HepG2 (cell line): ENCODE data around the gene PPP2R2C. TPM values are rescaled to one million over a fixed set of nuclear protein-coding genes. Genes with fewer than 3 reads are reported as not detected.

Source experiments
- BORCS8-MEF2B ChIP-seq: sonication (generic); formaldehyde crosslinking; IDR thresholded peaks from 2 replicates; pipeline ENCODE4 v1.8.0; 2022; ENCODE audit warnings: mild to moderate bottlenecking, missing genetic modification reagents
- EHMT2 ChIP-seq: fragments of 200-600 bp; sonication (generic); IDR thresholded peaks from 2 replicates; pipeline ENCODE4 v1.7.0; 2017; ENCODE audit warnings: antibody characterized with exemption, low read depth, low read length, borderline replicate concordance
- HCFC1 ChIP-seq: fragments of 150-350 bp; IDR thresholded peaks from 2 replicates; pipeline ENCODE4 v1.6.1; 2014; ENCODE audit warnings: low read depth, low read length
- HDAC1 ChIP-seq: sonication (generic); formaldehyde crosslinking; IDR thresholded peaks from 2 replicates; pipeline ENCODE4 v1.5.1; 2020; ENCODE audit warnings: mild to moderate bottlenecking, missing genetic modification reagents
- MZF1 ChIP-seq: sonication (generic); formaldehyde crosslinking; IDR thresholded peaks from 2 replicates; pipeline ENCODE4 v1.8.1; 2023; ENCODE audit warnings: mild to moderate bottlenecking, missing genetic modification reagents, borderline replicate concordance
- NR2F6 ChIP-seq, 2 experiments: IDR thresholded peaks; 2 replicates each; pipeline ENCODE4 v1.6.1; 2016; ENCODE audit warnings: antibody characterized with exemption in 1 of 2, mild to moderate bottlenecking in 1 of 2
- POLR2G ChIP-seq: fragments of 200-400 bp; formaldehyde crosslinking; IDR thresholded peaks from 2 replicates; pipeline ENCODE4 v1.6.1; 2018; ENCODE audit warnings: mild to moderate bottlenecking, low read depth, low read length, moderate library complexity
- RARA ChIP-seq: IDR thresholded peaks from 2 replicates; pipeline ENCODE4 v1.6.1; 2016; ENCODE audit warnings: missing genetic modification reagents, missing compliant biosample characterization
- THAP11 ChIP-seq: IDR thresholded peaks from 2 replicates; pipeline ENCODE4 v1.6.1; 2016; ENCODE audit warnings: missing biosample characterization, missing genetic modification reagents
- XBP1 ChIP-seq: sonication (generic); formaldehyde crosslinking; IDR thresholded peaks from 2 replicates; pipeline ENCODE4 v1.5.0; 2020; ENCODE audit warnings: missing genetic modification reagents
- ZNF589 ChIP-seq: sonication (generic); formaldehyde crosslinking; conservative IDR thresholded peaks from 2 replicates; pipeline ENCODE4 v1.8.0; 2022; ENCODE audit warnings: mild to moderate bottlenecking, moderate library complexity, missing genetic modification reagents
- polyA plus RNA-seq, 8 experiments: library from polyadenylated mRNA; depleted of rRNA in 3 of 8; stranded (reverse) in 7 of 8; unstranded in 1 of 8; fragments of >200 nt; fragmentation: Illumina TruSeq in 4 of 8; extraction: Trizol in 4 of 8; gene quantifications; 2 replicates each; pipeline versions ENCODE4 v1.2.1 to v1.2.3, GENCODE V29; 2011 to 2016; ENCODE audit warnings: low read depth in 4 of 8, missing spikeins in 1 of 8, mixed read lengths in 1 of 8; ENCODE audit not compliant: insufficient read depth in 1 of 8
- total RNA-seq, 5 experiments: library from RNA; depleted of rRNA; stranded (reverse); fragments of >200 nt; fragmentation: Illumina TruSeq; extraction: Trizol; gene quantifications; 2 replicates each; pipeline ENCODE4 v1.2.3, GENCODE V29; 2016; ENCODE audit warnings: low read depth in 1 of 5
- TF ChIP-seq, protein P1 (sequence below): sonication (generic); formaldehyde crosslinking; IDR thresholded peaks from 2 replicates; pipeline ENCODE4 v1.5.0; 2020; ENCODE audit warnings: mild to moderate bottlenecking, missing genetic modification reagents
- TF ChIP-seq, protein P2 (sequence below): sonication (generic); formaldehyde crosslinking; conservative IDR thresholded peaks from 2 replicates; pipeline ENCODE4 v1.4.0; 2020; ENCODE audit warnings: missing genetic modification reagents
- TF ChIP-seq, protein P3 (sequence below): sonication (generic); formaldehyde crosslinking; IDR thresholded peaks from 2 replicates; pipeline ENCODE4 v1.8.1; 2023; ENCODE audit warnings: mild to moderate bottlenecking, missing genetic modification reagents
- TF ChIP-seq, protein P4 (sequence below): sonication (generic); formaldehyde crosslinking; IDR thresholded peaks from 2 replicates; pipeline ENCODE4 v1.8.0; 2023; ENCODE audit warnings: mild to moderate bottlenecking, missing genetic modification reagents
- TF ChIP-seq, protein P5 (sequence below): sonication (generic); formaldehyde crosslinking; IDR thresholded peaks from 2 replicates; pipeline ENCODE4 v1.4.0; 2020; ENCODE audit warnings: mild to moderate bottlenecking, missing genetic modification reagents

Gene PPP2R2C
- total and polyA plus RNA-seq, 2 of the 13 experiments (the other 11 are each of a cell fraction or from before 2014, with no cell fraction given) = 0.60 to 8.6 TPM

DNA sequence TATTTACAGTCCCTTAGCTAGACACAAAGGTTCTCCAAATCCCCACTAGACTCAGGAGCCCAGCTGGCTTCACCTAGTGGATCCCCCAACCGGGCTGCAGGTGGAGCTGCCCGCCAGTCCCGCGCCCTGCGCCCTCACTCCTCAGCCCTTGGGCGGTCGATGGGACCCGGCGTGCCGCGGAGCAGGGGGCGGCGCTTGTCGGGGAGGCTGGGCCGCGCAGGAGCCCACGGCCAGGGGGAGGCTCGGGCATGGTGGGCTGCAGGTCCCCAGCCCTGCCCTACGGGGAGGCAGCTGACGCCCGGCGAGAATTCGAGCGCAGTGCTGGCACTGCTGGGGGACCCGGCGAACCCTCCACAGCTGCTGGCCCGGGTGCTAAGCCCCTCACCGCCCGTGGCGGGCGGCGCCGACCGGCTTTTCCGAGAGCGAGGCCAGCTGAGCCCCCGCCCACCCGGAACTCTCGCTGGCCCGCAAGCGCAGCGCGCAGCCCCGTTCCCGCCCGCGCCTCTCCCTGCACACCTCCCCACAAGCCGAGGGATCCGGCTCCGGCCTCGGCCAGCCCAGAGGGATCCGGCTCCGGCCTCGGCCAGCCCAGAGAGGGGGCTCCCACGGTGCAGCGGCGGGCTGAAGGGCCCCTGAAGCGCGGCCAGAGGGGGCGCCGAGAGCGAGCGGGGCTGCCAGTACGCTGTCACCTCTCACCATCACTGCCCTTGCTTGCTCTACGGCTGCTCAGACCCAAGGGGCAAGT, 163.3 kb downstream of the PPP2R2C start (continued):
- TF ChIP-seq, protein P1, sequence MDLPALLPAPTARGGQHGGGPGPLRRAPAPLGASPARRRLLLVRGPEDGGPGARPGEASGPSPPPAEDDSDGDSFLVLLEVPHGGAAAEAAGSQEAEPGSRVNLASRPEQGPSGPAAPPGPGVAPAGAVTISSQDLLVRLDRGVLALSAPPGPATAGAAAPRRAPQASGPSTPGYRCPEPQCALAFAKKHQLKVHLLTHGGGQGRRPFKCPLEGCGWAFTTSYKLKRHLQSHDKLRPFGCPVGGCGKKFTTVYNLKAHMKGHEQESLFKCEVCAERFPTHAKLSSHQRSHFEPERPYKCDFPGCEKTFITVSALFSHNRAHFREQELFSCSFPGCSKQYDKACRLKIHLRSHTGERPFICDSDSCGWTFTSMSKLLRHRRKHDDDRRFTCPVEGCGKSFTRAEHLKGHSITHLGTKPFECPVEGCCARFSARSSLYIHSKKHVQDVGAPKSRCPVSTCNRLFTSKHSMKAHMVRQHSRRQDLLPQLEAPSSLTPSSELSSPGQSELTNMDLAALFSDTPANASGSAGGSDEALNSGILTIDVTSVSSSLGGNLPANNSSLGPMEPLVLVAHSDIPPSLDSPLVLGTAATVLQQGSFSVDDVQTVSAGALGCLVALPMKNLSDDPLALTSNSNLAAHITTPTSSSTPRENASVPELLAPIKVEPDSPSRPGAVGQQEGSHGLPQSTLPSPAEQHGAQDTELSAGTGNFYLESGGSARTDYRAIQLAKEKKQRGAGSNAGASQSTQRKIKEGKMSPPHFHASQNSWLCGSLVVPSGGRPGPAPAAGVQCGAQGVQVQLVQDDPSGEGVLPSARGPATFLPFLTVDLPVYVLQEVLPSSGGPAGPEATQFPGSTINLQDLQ (CRISPR knock-in tag) = peak; percentile 84; the same call in 1 of the 2 replicates
- TF ChIP-seq, protein P2, sequence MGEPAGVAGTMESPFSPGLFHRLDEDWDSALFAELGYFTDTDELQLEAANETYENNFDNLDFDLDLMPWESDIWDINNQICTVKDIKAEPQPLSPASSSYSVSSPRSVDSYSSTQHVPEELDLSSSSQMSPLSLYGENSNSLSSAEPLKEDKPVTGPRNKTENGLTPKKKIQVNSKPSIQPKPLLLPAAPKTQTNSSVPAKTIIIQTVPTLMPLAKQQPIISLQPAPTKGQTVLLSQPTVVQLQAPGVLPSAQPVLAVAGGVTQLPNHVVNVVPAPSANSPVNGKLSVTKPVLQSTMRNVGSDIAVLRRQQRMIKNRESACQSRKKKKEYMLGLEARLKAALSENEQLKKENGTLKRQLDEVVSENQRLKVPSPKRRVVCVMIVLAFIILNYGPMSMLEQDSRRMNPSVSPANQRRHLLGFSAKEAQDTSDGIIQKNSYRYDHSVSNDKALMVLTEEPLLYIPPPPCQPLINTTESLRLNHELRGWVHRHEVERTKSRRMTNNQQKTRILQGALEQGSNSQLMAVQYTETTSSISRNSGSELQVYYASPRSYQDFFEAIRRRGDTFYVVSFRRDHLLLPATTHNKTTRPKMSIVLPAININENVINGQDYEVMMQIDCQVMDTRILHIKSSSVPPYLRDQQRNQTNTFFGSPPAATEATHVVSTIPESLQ (CRISPR knock-in tag) = no peak
- TF ChIP-seq RARA (CRISPR knock-in tag) (0 out of 2 replicates have a peak, but pooled peaks have one; percentile 19), XBP1 (CRISPR knock-in tag) (no peak), THAP11 (CRISPR knock-in tag) (peak; percentile 25), POLR2G (peak; percentile 60), BORCS8-MEF2B (CRISPR knock-in tag) (0 out of 2 replicates have a peak, but pooled peaks have one; percentile 37), HCFC1 (no peak), MZF1 (CRISPR knock-in tag) (no peak), EHMT2 (no peak), ZNF589 (no peak), HDAC1 (CRISPR knock-in tag) (peak; percentile 87), NR2F6 (IDR thresholded peaks at IDR 0.05) (no peak), NR2F6 (CRISPR knock-in tag; IDR thresholded peaks at IDR 0.05) (no peak; the same call in 1 of the 2 replicates)
- TF ChIP-seq, protein P3, sequence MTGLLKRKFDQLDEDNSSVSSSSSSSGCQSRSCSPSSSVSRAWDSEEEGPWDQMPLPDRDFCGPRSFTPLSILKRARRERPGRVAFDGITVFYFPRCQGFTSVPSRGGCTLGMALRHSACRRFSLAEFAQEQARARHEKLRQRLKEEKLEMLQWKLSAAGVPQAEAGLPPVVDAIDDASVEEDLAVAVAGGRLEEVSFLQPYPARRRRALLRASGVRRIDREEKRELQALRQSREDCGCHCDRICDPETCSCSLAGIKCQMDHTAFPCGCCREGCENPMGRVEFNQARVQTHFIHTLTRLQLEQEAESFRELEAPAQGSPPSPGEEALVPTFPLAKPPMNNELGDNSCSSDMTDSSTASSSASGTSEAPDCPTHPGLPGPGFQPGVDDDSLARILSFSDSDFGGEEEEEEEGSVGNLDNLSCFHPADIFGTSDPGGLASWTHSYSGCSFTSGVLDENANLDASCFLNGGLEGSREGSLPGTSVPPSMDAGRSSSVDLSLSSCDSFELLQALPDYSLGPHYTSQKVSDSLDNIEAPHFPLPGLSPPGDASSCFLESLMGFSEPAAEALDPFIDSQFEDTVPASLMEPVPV = peak; percentile 81; the same call in 1 of the 2 replicates
- TF ChIP-seq, protein P4, sequence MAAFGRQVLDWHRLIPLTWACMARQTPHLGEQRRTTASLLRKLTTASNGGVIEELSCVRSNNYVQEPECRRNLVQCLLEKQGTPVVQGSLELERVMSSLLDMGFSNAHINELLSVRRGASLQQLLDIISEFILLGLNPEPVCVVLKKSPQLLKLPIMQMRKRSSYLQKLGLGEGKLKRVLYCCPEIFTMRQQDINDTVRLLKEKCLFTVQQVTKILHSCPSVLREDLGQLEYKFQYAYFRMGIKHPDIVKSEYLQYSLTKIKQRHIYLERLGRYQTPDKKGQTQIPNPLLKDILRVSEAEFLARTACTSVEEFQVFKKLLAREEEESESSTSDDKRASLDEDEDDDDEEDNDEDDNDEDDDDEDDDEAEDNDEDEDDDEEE (CRISPR knock-in tag) = no peak
- TF ChIP-seq, protein P5, sequence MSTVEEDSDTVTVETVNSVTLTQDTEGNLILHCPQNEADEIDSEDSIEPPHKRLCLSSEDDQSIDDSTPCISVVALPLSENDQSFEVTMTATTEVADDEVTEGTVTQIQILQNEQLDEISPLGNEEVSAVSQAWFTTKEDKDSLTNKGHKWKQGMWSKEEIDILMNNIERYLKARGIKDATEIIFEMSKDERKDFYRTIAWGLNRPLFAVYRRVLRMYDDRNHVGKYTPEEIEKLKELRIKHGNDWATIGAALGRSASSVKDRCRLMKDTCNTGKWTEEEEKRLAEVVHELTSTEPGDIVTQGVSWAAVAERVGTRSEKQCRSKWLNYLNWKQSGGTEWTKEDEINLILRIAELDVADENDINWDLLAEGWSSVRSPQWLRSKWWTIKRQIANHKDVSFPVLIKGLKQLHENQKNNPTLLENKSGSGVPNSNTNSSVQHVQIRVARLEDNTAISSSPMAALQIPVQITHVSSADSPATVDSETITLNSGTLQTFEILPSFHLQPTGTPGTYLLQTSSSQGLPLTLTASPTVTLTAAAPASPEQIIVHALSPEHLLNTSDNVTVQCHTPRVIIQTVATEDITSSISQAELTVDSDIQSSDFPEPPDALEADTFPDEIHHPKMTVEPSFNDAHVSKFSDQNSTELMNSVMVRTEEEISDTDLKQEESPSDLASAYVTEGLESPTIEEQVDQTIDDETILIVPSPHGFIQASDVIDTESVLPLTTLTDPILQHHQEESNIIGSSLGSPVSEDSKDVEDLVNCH (CRISPR knock-in tag) = no peak
